OCI-LY7 (cell line): ENCODE measurements around the gene CYP2F1.

Experiments used
- CTCF ChIP-seq: fragments of 200-600 bp; sonication (generic); conservative IDR thresholded peaks from 2 replicates; pipeline ENCODE4 v1.5.1; 2014; ENCODE audit warnings: mild to moderate bottlenecking, antibody characterized with exemption, low read length, moderate library complexity, mixed read lengths
- EZH2phosphoT487 ChIP-seq: fragments of 200-600 bp; sonication (generic); IDR thresholded peaks from 2 replicates; pipeline ENCODE4 v1.6.1; 2018; ENCODE audit warnings: low read depth, borderline replicate concordance, mild to moderate bottlenecking, mixed run types, antibody characterized with exemption, low read length, moderate library complexity, mixed read lengths

GRCh38 chr19:41123716-41124294 is 9.6 kb downstream of the CYP2F1 start:
- no peak for TF ChIP-seq CTCF
- TF ChIP-seq EZH2phosphoT487: no peak
